SKM-1 (cell line): ENCODE measurements around the gene PPM1D.
"Not testable (repeated sequence)": the region's sequence is repeated elsewhere in the genome, so short reads cannot be mapped to it uniquely, and the experiment has no call there.

Experiments
- DNase-seq: peaks from one replicate; lab custom pipeline; 2025; ENCODE audit not compliant: unreplicated experiment; lab: John Stamatoyannopoulos, UW

The PPM1D gene

DNA sequence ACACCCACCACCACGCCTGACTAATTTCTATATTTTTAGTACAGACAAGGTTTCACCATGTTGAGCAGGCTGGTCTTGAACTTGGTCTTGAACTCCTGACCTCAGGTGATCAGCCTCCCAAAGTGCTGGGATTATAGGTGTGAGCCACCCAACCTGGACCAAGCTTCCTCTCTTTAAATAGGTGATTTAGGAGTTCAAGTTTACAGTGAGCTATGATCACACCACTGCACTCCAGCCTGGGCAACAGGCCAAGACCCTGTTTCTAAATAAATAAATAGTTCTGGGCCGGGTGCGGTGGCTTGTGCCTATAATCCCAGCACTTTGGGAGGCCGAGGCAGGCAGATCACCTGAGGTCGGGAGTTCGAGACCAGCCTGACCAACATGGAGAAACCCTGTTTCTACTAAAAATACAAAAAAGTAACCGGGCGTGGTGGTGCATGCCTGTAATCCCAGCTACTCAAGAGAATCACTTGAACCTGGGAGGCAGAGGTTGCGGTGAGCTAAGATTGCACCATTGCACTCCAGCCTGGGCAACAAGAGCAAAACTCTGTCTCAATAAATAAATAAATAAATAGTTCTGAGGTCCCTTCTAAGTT, 6.5 kb upstream of the PPM1D start:
- not testable (repeated sequence) for DNase-seq

DNA sequence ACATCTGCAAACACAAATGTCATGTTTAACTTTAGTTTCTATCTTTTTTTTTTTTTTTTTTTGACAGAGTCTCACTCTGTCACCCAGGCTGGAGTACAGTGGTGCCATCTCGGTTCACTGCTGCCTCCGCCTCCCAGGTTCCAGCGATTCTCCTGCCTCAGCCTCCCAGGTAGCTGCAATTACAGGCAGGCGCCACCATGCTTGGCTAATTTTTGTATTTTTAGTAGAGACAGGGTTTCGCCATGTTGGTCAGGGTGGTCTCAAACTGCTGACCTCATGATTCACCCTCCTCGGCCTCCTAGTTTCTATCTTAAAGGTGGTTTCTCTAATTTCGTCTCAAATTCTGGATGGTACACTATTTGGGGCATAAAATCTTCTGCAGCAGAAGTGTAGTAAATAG, 5.8 kb upstream of the PPM1D start:
- not testable (repeated sequence) for DNase-seq

- no peak for DNase-seq
Observed at GRCh38 chr17:60594734-60595133, 5.3 kb upstream of the PPM1D start.

- no peak for DNase-seq
Observed at GRCh38 chr17:60597297-60597696, 2.7 kb upstream of the PPM1D start.

DNA sequence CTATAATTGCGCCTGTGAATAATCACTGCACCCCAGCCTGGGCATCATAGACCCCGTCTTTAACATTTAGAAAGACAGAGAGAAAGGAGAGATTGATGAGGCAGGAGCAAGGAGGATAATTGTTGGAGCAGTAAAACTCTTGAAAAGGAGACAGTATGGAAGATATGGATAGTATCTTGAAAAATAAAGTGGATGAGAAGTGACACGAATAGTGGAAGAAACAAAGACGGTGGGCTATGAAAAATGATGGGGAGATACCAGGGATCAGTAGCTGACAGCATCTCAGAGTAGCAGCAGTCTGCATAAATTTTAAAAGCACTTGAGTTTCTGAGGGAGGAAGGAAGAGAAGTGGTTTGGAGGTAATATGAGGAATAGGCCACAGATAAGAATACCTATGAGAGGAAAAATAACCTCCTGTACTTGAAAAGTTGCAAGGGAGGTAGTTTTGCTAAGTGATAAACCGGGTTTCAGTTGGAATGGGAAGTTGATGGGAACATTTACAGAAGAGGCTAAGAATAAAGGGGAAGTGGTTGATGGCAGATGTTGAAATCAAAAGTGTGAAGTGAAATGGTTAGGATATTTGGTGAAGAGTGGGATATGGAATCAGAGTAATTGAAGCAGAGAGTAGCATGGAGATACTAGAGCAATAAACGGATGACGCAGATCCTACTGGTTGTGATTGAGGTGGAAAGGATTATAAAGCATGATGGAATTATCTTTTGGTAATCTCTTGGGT, 1.8 kb upstream of the PPM1D start:
- DNase-seq: peak; percentile 52

GRCh38 chr17:60599220-60599619, 773 bp upstream of the PPM1D start:
- DNase-seq: no peak

GRCh38 chr17:60600490-60601446, 775 bp downstream of the PPM1D start:
- DNase-seq: peak; percentile 80

- no peak for DNase-seq
Observed at GRCh38 chr17:60601447-60602384, 1.7 kb downstream of the PPM1D start.

DNA sequence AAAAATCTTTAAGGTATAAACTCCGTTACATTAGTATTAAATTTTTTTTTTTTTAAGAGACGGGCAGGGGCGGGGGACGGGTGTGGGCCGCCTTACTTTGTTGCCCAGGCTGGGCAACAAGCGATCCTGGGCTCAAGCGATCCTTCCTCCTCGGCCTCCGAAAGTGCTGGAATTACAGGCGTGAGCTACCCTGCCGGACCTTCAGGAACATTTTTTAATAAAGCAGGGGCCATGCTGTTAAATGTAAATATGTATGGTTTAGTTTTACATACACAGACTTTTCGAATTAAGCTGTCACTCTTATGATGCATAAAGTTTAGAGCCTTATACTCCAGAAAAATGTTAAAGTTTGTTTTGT, 2.4 kb downstream of the PPM1D start:
- no peak for DNase-seq

DNA sequence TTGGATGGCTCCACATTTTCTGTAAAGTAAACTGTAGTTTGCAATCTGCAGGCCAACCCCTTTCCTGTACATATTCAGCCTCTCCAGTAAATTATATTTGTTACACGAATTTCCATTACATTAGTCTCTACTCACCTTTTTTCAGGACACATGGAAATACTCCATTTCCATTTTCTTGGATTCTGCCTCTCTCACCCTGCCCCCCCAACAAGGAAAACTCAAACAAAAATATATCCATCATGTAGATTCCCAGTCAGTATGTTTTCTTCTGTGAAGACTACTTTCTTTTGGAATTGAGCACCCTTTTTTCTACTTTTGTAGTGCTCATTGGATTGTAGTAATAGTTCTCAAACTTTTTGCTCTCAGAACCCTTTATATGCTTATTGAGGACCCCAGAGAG, 2.9 kb downstream of the PPM1D start:
- no peak for DNase-seq

GRCh38 chr17:60603477-60603876, 3.5 kb downstream of the PPM1D start:
- DNase-seq: not testable (repeated sequence)

DNA sequence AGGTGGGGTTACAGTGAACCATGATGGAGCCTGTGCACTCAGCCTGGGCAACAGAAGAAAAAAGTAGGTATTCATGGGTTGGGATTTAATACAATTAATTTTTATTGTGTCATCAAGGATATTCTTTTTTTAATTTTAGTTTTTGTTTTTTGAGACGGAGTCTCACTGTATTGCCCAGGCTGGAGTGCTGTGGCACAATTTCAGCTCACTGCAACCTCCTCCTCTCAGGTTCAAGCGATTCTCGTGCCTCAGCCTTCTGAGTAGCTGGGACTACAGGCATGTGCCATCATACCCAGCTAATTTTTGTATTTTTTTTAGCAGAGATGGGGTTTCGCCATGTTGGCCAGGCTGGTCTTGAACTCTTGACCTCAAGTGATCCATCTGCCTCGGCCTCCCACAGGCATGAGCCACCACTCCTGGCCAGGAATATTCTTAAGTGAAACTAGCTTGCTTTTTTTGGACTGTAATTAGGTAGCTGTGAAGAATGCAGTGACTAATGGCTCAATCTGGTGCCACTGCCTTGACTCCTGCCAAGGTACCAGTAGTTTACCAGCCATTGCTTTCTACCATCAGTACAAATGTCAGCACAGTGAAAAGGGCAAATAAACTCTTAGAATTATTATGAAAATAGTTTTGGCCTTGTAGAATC, 4.8 kb downstream of the PPM1D start:
- DNase-seq: no peak

DNA sequence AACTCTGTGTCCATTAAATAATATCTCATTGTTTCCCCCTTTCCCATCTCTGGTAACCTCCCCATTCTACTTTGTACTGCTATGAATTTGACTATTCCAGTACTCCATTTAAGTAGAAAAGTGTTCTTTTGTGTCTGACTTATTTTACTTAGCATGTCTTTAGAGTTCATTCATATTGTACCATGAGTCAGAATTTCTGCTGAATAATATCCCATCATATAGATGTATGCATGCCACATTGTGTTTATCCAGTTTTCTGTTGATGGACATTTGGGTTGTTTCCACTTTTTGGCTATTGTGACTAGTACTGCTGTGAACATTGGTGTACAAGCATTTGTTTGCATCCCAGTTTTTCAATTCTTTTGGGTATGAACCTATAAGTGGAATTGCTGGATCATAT, 6.0 kb downstream of the PPM1D start:
- no peak for DNase-seq

DNA sequence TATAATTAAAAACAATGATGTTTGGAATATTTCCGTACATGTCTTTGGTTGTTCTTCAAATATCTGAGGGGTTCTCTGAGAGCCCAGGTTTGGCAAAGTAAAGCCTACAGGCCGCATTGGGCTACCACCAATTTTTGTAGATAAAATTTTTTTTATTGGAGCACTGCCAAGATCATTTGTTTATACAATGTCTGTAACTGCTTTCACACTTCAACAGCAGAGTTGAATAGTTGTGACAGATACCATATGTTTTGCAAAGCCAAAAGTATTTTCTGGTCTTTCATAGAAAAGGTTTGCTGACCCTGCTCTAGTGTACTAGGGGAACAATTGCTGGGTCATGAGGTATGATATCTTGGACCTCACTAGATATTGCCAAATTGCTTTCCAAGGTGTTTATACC, 10.5 kb downstream of the PPM1D start:
- DNase-seq: no peak

- not testable (repeated sequence) for DNase-seq
Observed at GRCh38 chr17:60611321-60611720, 11.3 kb downstream of the PPM1D start.

DNA sequence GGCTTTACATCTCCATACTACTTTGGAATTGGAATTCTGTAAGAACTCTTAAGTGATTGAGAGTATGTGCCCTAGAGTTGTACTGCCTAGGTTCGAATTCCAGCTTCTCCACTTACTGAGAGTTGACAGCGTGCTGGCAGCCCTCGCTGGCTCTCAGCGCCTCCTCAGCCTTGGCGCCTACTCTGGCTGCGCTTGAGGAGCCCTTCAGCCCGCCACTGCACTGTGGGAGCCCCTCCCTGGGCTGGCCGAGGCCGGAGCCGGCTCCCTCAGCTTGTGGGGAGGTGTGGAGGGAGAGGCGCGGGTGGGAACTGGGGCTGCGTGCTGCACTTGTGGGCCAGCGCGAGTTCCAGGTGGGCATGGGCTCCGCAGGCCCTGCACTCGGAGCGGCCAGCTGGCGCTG, 13.3 kb downstream of the PPM1D start:
- DNase-seq: no peak

DNA sequence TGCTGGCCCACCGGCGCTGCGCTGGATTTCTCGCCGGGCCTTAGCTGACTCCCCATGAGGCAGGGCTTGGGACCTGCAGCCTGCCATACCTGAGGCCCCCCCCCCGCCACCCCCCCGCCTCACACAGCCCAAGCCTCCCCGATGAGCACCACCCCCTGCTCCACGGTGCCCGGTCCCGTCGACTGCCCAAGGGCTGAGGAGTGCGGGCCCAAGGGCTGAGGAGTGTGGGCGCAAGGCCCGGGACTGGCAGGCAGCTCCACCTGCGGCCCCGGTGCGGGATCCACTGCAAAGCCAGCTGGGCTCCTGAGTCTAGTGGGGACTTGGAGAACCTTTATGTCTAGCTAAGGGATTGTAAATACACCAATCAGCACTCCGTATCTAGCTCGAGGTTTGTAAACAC, 13.8 kb downstream of the PPM1D start:
- not testable (repeated sequence) for DNase-seq

GRCh38 chr17:60614247-60614646, 14.3 kb downstream of the PPM1D start:
- DNase-seq: not testable (repeated sequence)

GRCh38 chr17:60615108-60615507, 15.1 kb downstream of the PPM1D start:
- DNase-seq: no peak

DNA sequence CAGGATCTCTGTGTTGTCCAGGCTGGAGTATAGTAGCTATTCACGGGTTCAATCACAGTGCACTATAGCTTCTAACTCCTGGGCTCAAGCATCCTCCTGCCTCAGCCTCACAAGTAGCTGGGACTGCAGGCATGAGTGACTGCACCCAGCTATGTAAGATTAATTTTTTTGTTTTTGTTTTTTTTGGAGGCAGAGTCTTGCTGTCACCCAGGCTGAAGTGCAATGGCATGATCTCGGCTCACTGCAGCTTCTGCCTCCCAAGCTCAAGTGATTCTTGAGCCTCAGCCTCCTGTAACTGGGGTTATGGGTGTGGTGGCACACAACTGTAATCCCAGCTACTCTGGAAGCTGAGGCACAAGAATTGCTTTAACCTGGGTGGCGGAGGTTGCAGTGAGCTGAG, 15.8 kb downstream of the PPM1D start:
- DNase-seq: no peak
